ENCODE data around the gene EPHB1. TPM values are rescaled to one million over a fixed set of nuclear protein-coding genes. Genes with fewer than 3 reads are reported as not detected.

Gene EPHB1
- total RNA-seq, 1 experiment from 2014 or later = 0.86 TPM

GRCh38 chr3:135069406-135069805 is 274.3 kb downstream of the EPHB1 start:
- Histone ChIP-seq H3K79me2 (ENCODE audit: insufficient read depth, low read length) (no peaks in the 10 kb centered on the region), H3K4me2 (ENCODE audit: low read length) (no peak overlapping the region), H3K4me1 (ENCODE audit: control insufficient read depth in 1 of 2, insufficient read depth in 2 of 2, low read length in 2 of 2) (peaks cover 0 to 10% of the 10 kb centered on the region in 2 experiments; a peak in 1 of 4 replicates), H3K9me2 (ENCODE audit: insufficient read depth) (no peaks in the 10 kb centered on the region), H3K4me3 (replicated peaks in 1 of 2; ENCODE audit: low read depth in 1 of 2, low read length in 2 of 2) (no peak overlapping the region), H3K27ac (ENCODE audit: low read depth, low read length) (no peak overlapping the region), H3K9ac (ENCODE audit: low read length) (no peak overlapping the region), H3K9me3 (ENCODE audit: control insufficient read depth in 1 of 2, insufficient read depth in 1 of 2, low read depth in 1 of 2, low read length in 2 of 2) (no peaks in the 10 kb centered on the region; a peak in 1 of 4 replicates), H4K20me1 (ENCODE audit: insufficient read depth) (no peaks in the 10 kb centered on the region), H2AFZ (ENCODE audit: low read depth, low read length, poor library complexity, severe bottlenecking) (no peak overlapping the region), H3K36me3 (ENCODE audit: control insufficient read depth in 1 of 2, insufficient read depth in 2 of 2, low read length in 2 of 2) (no peaks in the 10 kb centered on the region), H3K27me3 (ENCODE audit: insufficient read depth, low read length) (no peaks in the 10 kb centered on the region)
- no peak for TF ChIP-seq SP1 (IDR thresholded peaks at IDR 0.05; ENCODE audit: low read depth)
- intact Hi-C loops (cut with micrococcal nuclease) = no loop called here
- BruUV-seq (replicated peaks) = no TSS peak
- ATAC-seq (no peak), DNase-seq (ENCODE audit: low read depth, low spot score) (no peak)
- RAD21 ChIA-PET (ENCODE audit: low non-redundant PET in 1 of 2, low total read pairs in 2 of 2, uncharacterized antibody in 2 of 2, unreplicated experiment in 2 of 2) = no interaction called here
- POLR2A ChIA-PET = no interaction called here
- CTCF ChIA-PET = no interaction called here

DNA sequence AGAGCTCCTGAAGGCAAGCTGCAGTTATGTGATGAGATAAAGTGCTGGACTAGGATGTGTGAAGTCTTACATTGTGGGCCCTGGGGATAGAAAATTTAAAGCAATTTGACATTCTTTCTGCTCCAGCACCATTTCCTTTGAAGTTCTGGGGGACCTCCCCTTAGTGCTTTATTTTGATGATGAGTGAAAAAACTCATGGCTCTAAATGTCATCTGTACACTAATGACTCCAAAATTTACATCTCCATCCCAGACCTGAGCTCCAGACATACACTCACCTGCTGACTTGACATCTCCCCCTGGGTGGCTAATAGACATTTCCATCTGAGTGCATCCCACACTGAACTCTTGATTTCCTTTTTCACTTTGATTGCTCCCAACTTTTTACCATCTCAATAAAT is 276.4 kb downstream of the EPHB1 start:
- Histone ChIP-seq H3K27me3 (ENCODE audit: insufficient read depth, low read length) (no peaks in the 10 kb centered on the region), H3K36me3 (ENCODE audit: control insufficient read depth in 1 of 2, insufficient read depth in 2 of 2, low read length in 2 of 2) (no peaks in the 10 kb centered on the region), H3K9ac (ENCODE audit: low read length) (no peak overlapping the region), H3K4me1 (ENCODE audit: control insufficient read depth in 1 of 2, insufficient read depth in 2 of 2, low read length in 2 of 2) (peaks cover 0 to 10% of the 10 kb centered on the region in 2 experiments; a peak in 1 of 4 replicates), H3K4me3 (replicated peaks in 1 of 2; ENCODE audit: low read depth in 1 of 2, low read length in 2 of 2) (no peak overlapping the region), H3K79me2 (ENCODE audit: insufficient read depth, low read length) (no peaks in the 10 kb centered on the region), H4K20me1 (ENCODE audit: insufficient read depth) (no peaks in the 10 kb centered on the region), H3K9me2 (ENCODE audit: insufficient read depth) (no peaks in the 10 kb centered on the region), H3K4me2 (ENCODE audit: low read length) (no peak overlapping the region), H3K9me3 (ENCODE audit: control insufficient read depth in 1 of 2, insufficient read depth in 1 of 2, low read depth in 1 of 2, low read length in 2 of 2) (no peaks in the 10 kb centered on the region; a peak in 1 of 4 replicates), H3K27ac (ENCODE audit: low read depth, low read length) (no peak overlapping the region), H2AFZ (ENCODE audit: low read depth, low read length, poor library complexity, severe bottlenecking) (no peak overlapping the region)
- RAD21 ChIA-PET (ENCODE audit: low non-redundant PET in 1 of 2, low total read pairs in 2 of 2, uncharacterized antibody in 2 of 2, unreplicated experiment in 2 of 2) = no interaction called here
- TF ChIP-seq EZH2 (IDR thresholded peaks at IDR 0.05) = no peak
- TF ChIP-seq JUND (IDR thresholded peaks at IDR 0.05) = no peak
- TF ChIP-seq POLR2AphosphoS5 (IDR thresholded peaks at IDR 0.05; ENCODE audit: low read depth, low read length) = no peak
- TF ChIP-seq, protein P1, sequence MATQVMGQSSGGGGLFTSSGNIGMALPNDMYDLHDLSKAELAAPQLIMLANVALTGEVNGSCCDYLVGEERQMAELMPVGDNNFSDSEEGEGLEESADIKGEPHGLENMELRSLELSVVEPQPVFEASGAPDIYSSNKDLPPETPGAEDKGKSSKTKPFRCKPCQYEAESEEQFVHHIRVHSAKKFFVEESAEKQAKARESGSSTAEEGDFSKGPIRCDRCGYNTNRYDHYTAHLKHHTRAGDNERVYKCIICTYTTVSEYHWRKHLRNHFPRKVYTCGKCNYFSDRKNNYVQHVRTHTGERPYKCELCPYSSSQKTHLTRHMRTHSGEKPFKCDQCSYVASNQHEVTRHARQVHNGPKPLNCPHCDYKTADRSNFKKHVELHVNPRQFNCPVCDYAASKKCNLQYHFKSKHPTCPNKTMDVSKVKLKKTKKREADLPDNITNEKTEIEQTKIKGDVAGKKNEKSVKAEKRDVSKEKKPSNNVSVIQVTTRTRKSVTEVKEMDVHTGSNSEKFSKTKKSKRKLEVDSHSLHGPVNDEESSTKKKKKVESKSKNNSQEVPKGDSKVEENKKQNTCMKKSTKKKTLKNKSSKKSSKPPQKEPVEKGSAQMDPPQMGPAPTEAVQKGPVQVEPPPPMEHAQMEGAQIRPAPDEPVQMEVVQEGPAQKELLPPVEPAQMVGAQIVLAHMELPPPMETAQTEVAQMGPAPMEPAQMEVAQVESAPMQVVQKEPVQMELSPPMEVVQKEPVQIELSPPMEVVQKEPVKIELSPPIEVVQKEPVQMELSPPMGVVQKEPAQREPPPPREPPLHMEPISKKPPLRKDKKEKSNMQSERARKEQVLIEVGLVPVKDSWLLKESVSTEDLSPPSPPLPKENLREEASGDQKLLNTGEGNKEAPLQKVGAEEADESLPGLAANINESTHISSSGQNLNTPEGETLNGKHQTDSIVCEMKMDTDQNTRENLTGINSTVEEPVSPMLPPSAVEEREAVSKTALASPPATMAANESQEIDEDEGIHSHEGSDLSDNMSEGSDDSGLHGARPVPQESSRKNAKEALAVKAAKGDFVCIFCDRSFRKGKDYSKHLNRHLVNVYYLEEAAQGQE (IDR thresholded peaks at IDR 0.05; ENCODE audit: low read depth) = no peak
- no peak for TF ChIP-seq ZNF274 (IDR thresholded peaks at IDR 0.05; ENCODE audit: low read depth, low read length)
- no peak for TF ChIP-seq SIN3A (IDR thresholded peaks at IDR 0.05; ENCODE audit: low read depth)
- TF ChIP-seq SRF (IDR thresholded peaks at IDR 0.05; ENCODE audit: low read depth) = no peak
- TF ChIP-seq EGR1 (IDR thresholded peaks at IDR 0.05; ENCODE audit: low read depth) = no peak
- no peak for TF ChIP-seq ZBTB33 (IDR thresholded peaks at IDR 0.05; ENCODE audit: extremely low read depth, insufficient replicate concordance, low read length)
- TF ChIP-seq YY1 (IDR thresholded peaks at IDR 0.05; ENCODE audit: extremely low read depth, insufficient replicate concordance, low read depth, low read length) = no peak
- TF ChIP-seq RAD21 (IDR thresholded peaks at IDR 0.05; ENCODE audit: low read depth) = no peak
- no peak for TF ChIP-seq ZFX (IDR thresholded peaks at IDR 0.05)
- no peak for TF ChIP-seq CEBPB (IDR thresholded peaks at IDR 0.05; ENCODE audit: low read depth)
- no peak for TF ChIP-seq ELF1 (IDR thresholded peaks at IDR 0.05; ENCODE audit: borderline replicate concordance, low read depth)
- TF ChIP-seq EZH2phosphoT487 (IDR thresholded peaks at IDR 0.05; ENCODE audit: borderline replicate concordance) = no peak
- TF ChIP-seq FOSL1 (IDR thresholded peaks at IDR 0.05; ENCODE audit: low read depth) = no peak
- no peak for TF ChIP-seq TCF7L2 (IDR thresholded peaks at IDR 0.05; ENCODE audit: borderline replicate concordance, extremely low read depth, insufficient read depth, insufficient read length)
- BruUV-seq (replicated peaks) = no TSS peak
- CTCF ChIA-PET = no interaction called here
- POLR2A ChIA-PET = no interaction called here
- no peak for ATAC-seq
- DNase-seq (ENCODE audit: low read depth, low spot score) = no peak
- intact Hi-C loops (cut with micrococcal nuclease) = no loop called here

Data from HCT116 (cell line).